Measurements from ENCODE around the gene WDR35.
"Not testable (repeated sequence)": the region's sequence is repeated elsewhere in the genome, so short reads cannot be mapped to it uniquely, and the experiment has no call there.

The WDR35 gene

GRCh38 chr2:19898592-19899329, 91.1 kb downstream of the WDR35 start:
- H3K4me3 ChIP-seq (ENCODE audit: low read length in 2 of 2): no peak overlapping the region
- H3K9ac ChIP-seq (ENCODE audit: low read depth in 1 of 2, low read length in 2 of 2): no peak overlapping the region
- H3K4me1 ChIP-seq (ENCODE audit: control insufficient read depth in 2 of 2, insufficient read depth in 2 of 2, low read length in 2 of 2): peaks cover 8 to 9% of the 10 kb centered on the region in 2 donors
- no peaks in the 10 kb centered on the region for H3K27me3 ChIP-seq (ENCODE audit: control insufficient read depth in 2 of 2, insufficient read depth in 2 of 2, low read length in 2 of 2)
- H3K9me3 ChIP-seq (ENCODE audit: control insufficient read depth in 2 of 2, low read length in 2 of 2): no peaks in the 10 kb centered on the region
- H3K36me3 ChIP-seq (ENCODE audit: control insufficient read depth in 2 of 2, insufficient read depth in 2 of 2, low read length in 2 of 2): no peaks in the 10 kb centered on the region
- no peak overlapping the region for H3K27ac ChIP-seq (ENCODE audit: low read depth in 2 of 2, low read length in 2 of 2)

- no peak overlapping the region for H3K4me3 ChIP-seq (ENCODE audit: low read length in 2 of 2)
- peaks cover 8 to 9% of the 10 kb centered on the region in 2 donors for H3K4me1 ChIP-seq (ENCODE audit: control insufficient read depth in 2 of 2, insufficient read depth in 2 of 2, low read length in 2 of 2)
Observed at GRCh38 chr2:19897623-19898245, 92.2 kb downstream of the WDR35 start.

GRCh38 chr2:19895535-19895934, 94.4 kb downstream of the WDR35 start:
- H3K4me1 ChIP-seq (ENCODE audit: control insufficient read depth in 2 of 2, insufficient read depth in 2 of 2, low read length in 2 of 2): peaks cover 7 to 8% of the 10 kb centered on the region in 2 donors
- no peak overlapping the region for H3K27ac ChIP-seq (ENCODE audit: low read depth in 2 of 2, low read length in 2 of 2)
- no peaks in the 10 kb centered on the region for H3K36me3 ChIP-seq (ENCODE audit: control insufficient read depth in 2 of 2, insufficient read depth in 2 of 2, low read length in 2 of 2)
- H3K9ac ChIP-seq (ENCODE audit: low read depth in 1 of 2, low read length in 2 of 2): no peak overlapping the region
- no peaks in the 10 kb centered on the region for H3K9me3 ChIP-seq (ENCODE audit: control insufficient read depth in 2 of 2, low read length in 2 of 2)
- H3K27me3 ChIP-seq (ENCODE audit: control insufficient read depth in 2 of 2, insufficient read depth in 2 of 2, low read length in 2 of 2): no peaks in the 10 kb centered on the region
- no peak overlapping the region for H3K4me3 ChIP-seq (ENCODE audit: low read length in 2 of 2)

More at GRCh38 chr2:19897623-19898245, 92.2 kb downstream of the WDR35 start:
- Histone ChIP-seq H3K27me3 (ENCODE audit: control insufficient read depth in 2 of 2, insufficient read depth in 2 of 2, low read length in 2 of 2) (no peaks in the 10 kb centered on the region), H3K27ac (ENCODE audit: low read depth in 2 of 2, low read length in 2 of 2) (no peak overlapping the region), H3K9ac (ENCODE audit: low read depth in 1 of 2, low read length in 2 of 2) (no peak overlapping the region), H3K9me3 (ENCODE audit: control insufficient read depth in 2 of 2, low read length in 2 of 2) (no peaks in the 10 kb centered on the region), H3K36me3 (ENCODE audit: control insufficient read depth in 2 of 2, insufficient read depth in 2 of 2, low read length in 2 of 2) (no peaks in the 10 kb centered on the region)

- H3K27me3 ChIP-seq (ENCODE audit: control insufficient read depth in 2 of 2, insufficient read depth in 2 of 2, low read length in 2 of 2): no peaks in the 10 kb centered on the region
- no peaks in the 10 kb centered on the region for H3K4me1 ChIP-seq (ENCODE audit: control insufficient read depth in 2 of 2, insufficient read depth in 2 of 2, low read length in 2 of 2)
- no peaks in the 10 kb centered on the region for H3K36me3 ChIP-seq (ENCODE audit: control insufficient read depth in 2 of 2, insufficient read depth in 2 of 2, low read length in 2 of 2)
- no peak overlapping the region for H3K27ac ChIP-seq (ENCODE audit: low read depth in 2 of 2, low read length in 2 of 2)
- no peaks in the 10 kb centered on the region for H3K9me3 ChIP-seq (ENCODE audit: control insufficient read depth in 2 of 2, low read length in 2 of 2)
- no peak overlapping the region for H3K9ac ChIP-seq (ENCODE audit: low read depth in 1 of 2, low read length in 2 of 2)
- H3K4me3 ChIP-seq (ENCODE audit: low read length in 2 of 2): no peak overlapping the region
Observed at GRCh38 chr2:19894134-19894792, 95.6 kb downstream of the WDR35 start.

GRCh38 chr2:19893520-19894133, 96.3 kb downstream of the WDR35 start:
- no peaks in the 10 kb centered on the region for H3K4me1 ChIP-seq (ENCODE audit: control insufficient read depth in 2 of 2, insufficient read depth in 2 of 2, low read length in 2 of 2)
- no peak overlapping the region for H3K27ac ChIP-seq (ENCODE audit: low read depth in 2 of 2, low read length in 2 of 2)
- H3K9ac ChIP-seq (ENCODE audit: low read depth in 1 of 2, low read length in 2 of 2): no peak overlapping the region
- H3K36me3 ChIP-seq (ENCODE audit: control insufficient read depth in 2 of 2, insufficient read depth in 2 of 2, low read length in 2 of 2): no peaks in the 10 kb centered on the region
- no peaks in the 10 kb centered on the region for H3K27me3 ChIP-seq (ENCODE audit: control insufficient read depth in 2 of 2, insufficient read depth in 2 of 2, low read length in 2 of 2)
- H3K9me3 ChIP-seq (ENCODE audit: control insufficient read depth in 2 of 2, low read length in 2 of 2): no peaks in the 10 kb centered on the region
- no peak overlapping the region for H3K4me3 ChIP-seq (ENCODE audit: low read length in 2 of 2)

- not testable (repeated sequence) for H3K9ac ChIP-seq (ENCODE audit: low read depth in 1 of 2, low read length in 2 of 2); H3K27ac ChIP-seq (ENCODE audit: low read depth in 2 of 2, low read length in 2 of 2); H3K27me3 ChIP-seq (ENCODE audit: control insufficient read depth in 2 of 2, insufficient read depth in 2 of 2, low read length in 2 of 2); H3K4me1 ChIP-seq (ENCODE audit: control insufficient read depth in 2 of 2, insufficient read depth in 2 of 2, low read length in 2 of 2); H3K9me3 ChIP-seq (ENCODE audit: control insufficient read depth in 2 of 2, low read length in 2 of 2); H3K36me3 ChIP-seq (ENCODE audit: control insufficient read depth in 2 of 2, insufficient read depth in 2 of 2, low read length in 2 of 2); H3K4me3 ChIP-seq (ENCODE audit: low read length in 2 of 2)
Observed at GRCh38 chr2:19891971-19892370, 97.9 kb downstream of the WDR35 start.

GRCh38 chr2:19890104-19890503, 99.8 kb downstream of the WDR35 start:
- Histone ChIP-seq H3K27me3 (ENCODE audit: control insufficient read depth in 2 of 2, insufficient read depth in 2 of 2, low read length in 2 of 2) (no peaks in the 10 kb centered on the region), H3K36me3 (ENCODE audit: control insufficient read depth in 2 of 2, insufficient read depth in 2 of 2, low read length in 2 of 2) (no peaks in the 10 kb centered on the region), H3K27ac (ENCODE audit: low read depth in 2 of 2, low read length in 2 of 2) (no peak overlapping the region), H3K4me1 (ENCODE audit: control insufficient read depth in 2 of 2, insufficient read depth in 2 of 2, low read length in 2 of 2) (peaks cover 0 to 10% of the 10 kb centered on the region in 2 donors), H3K9ac (ENCODE audit: low read depth in 1 of 2, low read length in 2 of 2) (no peak overlapping the region), H3K9me3 (ENCODE audit: control insufficient read depth in 2 of 2, low read length in 2 of 2) (no peaks in the 10 kb centered on the region), H3K4me3 (ENCODE audit: low read length in 2 of 2) (no peak overlapping the region)

- no peak overlapping the region for H3K27ac ChIP-seq (ENCODE audit: low read depth in 2 of 2, low read length in 2 of 2)
- H3K9me3 ChIP-seq (ENCODE audit: control insufficient read depth in 2 of 2, low read length in 2 of 2): no peaks in the 10 kb centered on the region
- H3K9ac ChIP-seq (ENCODE audit: low read depth in 1 of 2, low read length in 2 of 2): no peak overlapping the region
- H3K4me3 ChIP-seq (ENCODE audit: low read length in 2 of 2): no peak overlapping the region
- H3K36me3 ChIP-seq (ENCODE audit: control insufficient read depth in 2 of 2, insufficient read depth in 2 of 2, low read length in 2 of 2): no peaks in the 10 kb centered on the region
- peaks cover 0 to 10% of the 10 kb centered on the region in 2 donors for H3K4me1 ChIP-seq (ENCODE audit: control insufficient read depth in 2 of 2, insufficient read depth in 2 of 2, low read length in 2 of 2)
- no peaks in the 10 kb centered on the region for H3K27me3 ChIP-seq (ENCODE audit: control insufficient read depth in 2 of 2, insufficient read depth in 2 of 2, low read length in 2 of 2)
Observed at GRCh38 chr2:19888831-19889230, 101.1 kb downstream of the WDR35 start.

GRCh38 chr2:19887510-19887909, 102.4 kb downstream of the WDR35 start:
- no peaks in the 10 kb centered on the region for H3K36me3 ChIP-seq (ENCODE audit: control insufficient read depth in 2 of 2, insufficient read depth in 2 of 2, low read length in 2 of 2)
- no peaks in the 10 kb centered on the region for H3K27me3 ChIP-seq (ENCODE audit: control insufficient read depth in 2 of 2, insufficient read depth in 2 of 2, low read length in 2 of 2)
- no peak overlapping the region for H3K4me3 ChIP-seq (ENCODE audit: low read length in 2 of 2)
- no peak overlapping the region for H3K27ac ChIP-seq (ENCODE audit: low read depth in 2 of 2, low read length in 2 of 2)
- H3K4me1 ChIP-seq (ENCODE audit: control insufficient read depth in 2 of 2, insufficient read depth in 2 of 2, low read length in 2 of 2): peaks cover 0 to 10% of the 10 kb centered on the region in 2 donors
- no peaks in the 10 kb centered on the region for H3K9me3 ChIP-seq (ENCODE audit: control insufficient read depth in 2 of 2, low read length in 2 of 2)
- H3K9ac ChIP-seq (ENCODE audit: low read depth in 1 of 2, low read length in 2 of 2): no peak overlapping the region

GRCh38 chr2:19886261-19886660, 103.6 kb downstream of the WDR35 start:
- Histone ChIP-seq H3K27me3 (ENCODE audit: control insufficient read depth in 2 of 2, insufficient read depth in 2 of 2, low read length in 2 of 2) (no peaks in the 10 kb centered on the region), H3K9me3 (ENCODE audit: control insufficient read depth in 2 of 2, low read length in 2 of 2) (no peaks in the 10 kb centered on the region), H3K4me3 (ENCODE audit: low read length in 2 of 2) (no peak overlapping the region), H3K27ac (ENCODE audit: low read depth in 2 of 2, low read length in 2 of 2) (no peak overlapping the region), H3K4me1 (ENCODE audit: control insufficient read depth in 2 of 2, insufficient read depth in 2 of 2, low read length in 2 of 2) (peaks cover 0 to 10% of the 10 kb centered on the region in 2 donors), H3K36me3 (ENCODE audit: control insufficient read depth in 2 of 2, insufficient read depth in 2 of 2, low read length in 2 of 2) (no peaks in the 10 kb centered on the region), H3K9ac (ENCODE audit: low read depth in 1 of 2, low read length in 2 of 2) (no peak overlapping the region)
